Measurements from ENCODE around the gene E2F4. TPM values are rescaled to one million over a fixed set of nuclear protein-coding genes. Genes with fewer than 3 reads are reported as not detected.

Gene E2F4
- total and polyA plus RNA-seq, 2 experiments from 2014 or later: 67.0 to 135 TPM

DNA sequence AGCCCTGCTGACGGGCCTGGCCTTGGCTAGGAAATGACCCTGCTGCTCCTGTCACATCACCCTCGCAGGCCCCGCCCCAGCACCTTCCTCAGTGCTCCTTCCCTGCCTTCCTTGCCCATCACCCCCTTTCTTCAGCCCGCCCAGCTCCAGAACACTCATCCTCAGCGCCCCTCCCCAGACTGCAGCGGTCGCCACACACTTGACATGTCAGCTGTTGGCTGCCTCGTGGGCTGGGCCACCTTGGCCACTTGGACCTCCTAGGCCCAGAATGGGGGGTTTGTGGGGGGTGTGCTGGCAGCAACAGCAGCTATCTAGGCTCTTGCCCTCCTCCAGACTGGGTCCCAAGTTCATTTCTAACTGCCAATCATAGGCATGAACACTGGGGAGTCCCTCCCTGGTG lies 17.6 kb downstream of the E2F4 start:
- Mint-ChIP-seq H3K27ac (no peak overlapping the region), H3K36me3 (ENCODE audit: low read depth) (no peaks in the 10 kb centered on the region), H3K27me3 (ENCODE audit: insufficient read depth, low read depth, poor library complexity) (peaks cover 12% of the 10 kb centered on the region), H3K4me1 (peaks cover 5% of the 10 kb centered on the region; the same call in 2 of the 3 replicates), H3K9me3 (no peaks in the 10 kb centered on the region), H3K4me3 (no peak overlapping the region)
- Histone ChIP-seq H3K9me2 (ENCODE audit: insufficient read depth) (no peaks in the 10 kb centered on the region), H4K20me1 (replicated peaks; ENCODE audit: insufficient read depth) (no peaks in the 10 kb centered on the region; the same call in 1 of the 2 replicates), H3K4me2 (no peak overlapping the region), H3K36me3 (ENCODE audit: insufficient read depth) (no peaks in the 10 kb centered on the region), H3K79me2 (replicated peaks; ENCODE audit: insufficient read depth) (no peaks in the 10 kb centered on the region), H3K4me3 (no peak overlapping the region), H3K4me1 (ENCODE audit: insufficient read depth) (no peaks in the 10 kb centered on the region), H3K27me3 (ENCODE audit: insufficient read depth) (no peaks in the 10 kb centered on the region), H3F3A (replicated peaks; ENCODE audit: low read depth) (no peaks in the 10 kb centered on the region), H3K27ac (ENCODE audit: low read depth) (no peak overlapping the region), H2AFZ (no peak overlapping the region)
- TF ChIP-seq ZNF331 (CRISPR knock-in tag; IDR thresholded peaks at IDR 0.05; ENCODE audit: low read depth) (no peak), ZNF114 (CRISPR knock-in tag; IDR thresholded peaks at IDR 0.05) (no peak), STAT1 (IDR thresholded peaks at IDR 0.05; ENCODE audit: unreplicated experiment) (no peak), REST (IDR thresholded peaks at IDR 0.05; ENCODE audit: unreplicated experiment) (no peak), EZH2 (IDR thresholded peaks at IDR 0.05; ENCODE audit: low read depth, unreplicated experiment) (no peak), POLR2AphosphoS5 (IDR thresholded peaks at IDR 0.05; ENCODE audit: low read depth) (no peak), CREB1 (CRISPR knock-in tag; IDR thresholded peaks at IDR 0.05; ENCODE audit: low read depth) (no peak), NANOG (IDR thresholded peaks at IDR 0.05; ENCODE audit: borderline replicate concordance) (no peak), EZH2phosphoT487 (IDR thresholded peaks at IDR 0.05; ENCODE audit: unreplicated experiment) (no peak), CTCF (conservative IDR thresholded peaks at IDR 0.05; ENCODE audit: low read depth in 2 of 2) (no peak), JUNB (IDR thresholded peaks at IDR 0.05; ENCODE audit: unreplicated experiment) (no peak)
- TF ChIP-seq, protein P1, sequence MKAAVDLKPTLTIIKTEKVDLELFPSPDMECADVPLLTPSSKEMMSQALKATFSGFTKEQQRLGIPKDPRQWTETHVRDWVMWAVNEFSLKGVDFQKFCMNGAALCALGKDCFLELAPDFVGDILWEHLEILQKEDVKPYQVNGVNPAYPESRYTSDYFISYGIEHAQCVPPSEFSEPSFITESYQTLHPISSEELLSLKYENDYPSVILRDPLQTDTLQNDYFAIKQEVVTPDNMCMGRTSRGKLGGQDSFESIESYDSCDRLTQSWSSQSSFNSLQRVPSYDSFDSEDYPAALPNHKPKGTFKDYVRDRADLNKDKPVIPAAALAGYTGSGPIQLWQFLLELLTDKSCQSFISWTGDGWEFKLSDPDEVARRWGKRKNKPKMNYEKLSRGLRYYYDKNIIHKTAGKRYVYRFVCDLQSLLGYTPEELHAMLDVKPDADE (IDR thresholded peaks at IDR 0.05): no peak
- TF ChIP-seq, protein P2, sequence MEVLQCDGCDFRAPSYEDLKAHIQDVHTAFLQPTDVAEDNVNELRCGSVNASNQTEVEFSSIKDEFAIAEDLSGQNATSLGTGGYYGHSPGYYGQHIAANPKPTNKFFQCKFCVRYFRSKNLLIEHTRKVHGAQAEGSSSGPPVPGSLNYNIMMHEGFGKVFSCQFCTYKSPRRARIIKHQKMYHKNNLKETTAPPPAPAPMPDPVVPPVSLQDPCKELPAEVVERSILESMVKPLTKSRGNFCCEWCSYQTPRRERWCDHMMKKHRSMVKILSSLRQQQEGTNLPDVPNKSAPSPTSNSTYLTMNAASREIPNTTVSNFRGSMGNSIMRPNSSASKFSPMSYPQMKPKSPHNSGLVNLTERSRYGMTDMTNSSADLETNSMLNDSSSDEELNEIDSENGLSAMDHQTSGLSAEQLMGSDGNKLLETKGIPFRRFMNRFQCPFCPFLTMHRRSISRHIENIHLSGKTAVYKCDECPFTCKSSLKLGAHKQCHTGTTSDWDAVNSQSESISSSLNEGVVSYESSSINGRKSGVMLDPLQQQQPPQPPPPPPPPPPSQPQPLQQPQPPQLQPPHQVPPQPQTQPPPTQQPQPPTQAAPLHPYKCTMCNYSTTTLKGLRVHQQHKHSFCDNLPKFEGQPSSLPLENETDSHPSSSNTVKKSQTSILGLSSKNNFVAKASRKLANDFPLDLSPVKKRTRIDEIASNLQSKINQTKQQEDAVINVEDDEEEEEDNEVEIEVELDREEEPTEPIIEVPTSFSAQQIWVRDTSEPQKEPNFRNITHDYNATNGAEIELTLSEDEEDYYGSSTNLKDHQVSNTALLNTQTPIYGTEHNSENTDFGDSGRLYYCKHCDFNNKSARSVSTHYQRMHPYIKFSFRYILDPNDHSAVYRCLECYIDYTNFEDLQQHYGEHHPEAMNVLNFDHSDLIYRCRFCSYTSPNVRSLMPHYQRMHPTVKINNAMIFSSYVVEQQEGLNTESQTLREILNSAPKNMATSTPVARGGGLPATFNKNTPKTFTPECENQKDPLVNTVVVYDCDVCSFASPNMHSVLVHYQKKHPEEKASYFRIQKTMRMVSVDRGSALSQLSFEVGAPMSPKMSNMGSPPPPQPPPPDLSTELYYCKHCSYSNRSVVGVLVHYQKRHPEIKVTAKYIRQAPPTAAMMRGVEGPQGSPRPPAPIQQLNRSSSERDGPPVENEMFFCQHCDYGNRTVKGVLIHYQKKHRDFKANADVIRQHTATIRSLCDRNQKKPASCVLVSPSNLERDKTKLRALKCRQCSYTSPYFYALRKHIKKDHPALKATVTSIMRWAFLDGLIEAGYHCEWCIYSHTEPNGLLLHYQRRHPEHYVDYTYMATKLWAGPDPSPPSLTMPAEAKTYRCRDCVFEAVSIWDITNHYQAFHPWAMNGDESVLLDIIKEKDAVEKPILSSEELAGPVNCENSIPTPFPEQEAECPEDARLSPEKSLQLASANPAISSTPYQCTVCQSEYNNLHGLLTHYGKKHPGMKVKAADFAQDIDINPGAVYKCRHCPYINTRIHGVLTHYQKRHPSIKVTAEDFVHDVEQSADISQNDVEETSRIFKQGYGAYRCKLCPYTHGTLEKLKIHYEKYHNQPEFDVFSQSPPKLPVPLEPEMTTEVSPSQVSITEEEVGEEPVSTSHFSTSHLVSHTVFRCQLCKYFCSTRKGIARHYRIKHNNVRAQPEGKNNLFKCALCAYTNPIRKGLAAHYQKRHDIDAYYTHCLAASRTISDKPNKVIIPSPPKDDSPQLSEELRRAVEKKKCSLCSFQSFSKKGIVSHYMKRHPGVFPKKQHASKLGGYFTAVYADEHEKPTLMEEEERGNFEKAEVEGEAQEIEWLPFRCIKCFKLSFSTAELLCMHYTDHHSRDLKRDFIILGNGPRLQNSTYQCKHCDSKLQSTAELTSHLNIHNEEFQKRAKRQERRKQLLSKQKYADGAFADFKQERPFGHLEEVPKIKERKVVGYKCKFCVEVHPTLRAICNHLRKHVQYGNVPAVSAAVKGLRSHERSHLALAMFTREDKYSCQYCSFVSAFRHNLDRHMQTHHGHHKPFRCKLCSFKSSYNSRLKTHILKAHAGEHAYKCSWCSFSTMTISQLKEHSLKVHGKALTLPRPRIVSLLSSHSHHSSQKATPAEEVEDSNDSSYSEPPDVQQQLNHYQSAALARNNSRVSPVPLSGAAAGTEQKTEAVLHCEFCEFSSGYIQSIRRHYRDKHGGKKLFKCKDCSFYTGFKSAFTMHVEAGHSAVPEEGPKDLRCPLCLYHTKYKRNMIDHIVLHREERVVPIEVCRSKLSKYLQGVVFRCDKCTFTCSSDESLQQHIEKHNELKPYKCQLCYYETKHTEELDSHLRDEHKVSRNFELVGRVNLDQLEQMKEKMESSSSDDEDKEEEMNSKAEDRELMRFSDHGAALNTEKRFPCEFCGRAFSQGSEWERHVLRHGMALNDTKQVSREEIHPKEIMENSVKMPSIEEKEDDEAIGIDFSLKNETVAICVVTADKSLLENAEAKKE (CRISPR knock-in tag; IDR thresholded peaks at IDR 0.05): no peak
- DNase-seq (ENCODE audit: low spot score): no peak
- ATAC-seq: no peak
